Loucy (cell line): ENCODE results near the gene CCDC17.

ENCODE experiments used
- CTCF ChIP-seq: fragments of 200-600 bp; sonication (generic); conservative IDR thresholded peaks from 2 replicates; pipeline ENCODE4 v1.5.1; 2014; ENCODE audit warnings: mild to moderate bottlenecking, antibody characterized with exemption, low read length
- EZH2phosphoT487 ChIP-seq: fragments of 200-600 bp; IDR thresholded peaks from 2 replicates; pipeline ENCODE4 v1.6.1; 2018; ENCODE audit warnings: antibody characterized with exemption, mild to moderate bottlenecking, moderate library complexity, borderline replicate concordance

- TF ChIP-seq CTCF (no peak), EZH2phosphoT487 (no peak)
These were observed 16.3 kb downstream of the CCDC17 start for GRCh38 chr1:45607404-45608074.
